ENCODE results near the gene MTHFD1L.

Gene MTHFD1L

GRCh38 chr6:151014404-151015100 is 149.1 kb downstream of the MTHFD1L start:
- Histone ChIP-seq H3K27me3 (ENCODE audit: control insufficient read depth, low read length) (no peaks in the 10 kb centered on the region), H3K4me2 (ENCODE audit: low read length) (no peak overlapping the region), H3K4me3 (ENCODE audit: low read length) (no peak overlapping the region), H3K79me2 (ENCODE audit: control insufficient read depth, low read length) (no peaks in the 10 kb centered on the region), H3K36me3 (ENCODE audit: control insufficient read depth, low read length) (peaks cover 79% of the 10 kb centered on the region), H4K20me1 (ENCODE audit: control insufficient read depth, insufficient read depth, low read depth, low read length) (peaks cover 2% of the 10 kb centered on the region; the same call in 1 of the 2 replicates), H3K27ac (ENCODE audit: low read depth, low read length) (no peak overlapping the region), H3K4me1 (ENCODE audit: control insufficient read depth, low read length) (no peaks in the 10 kb centered on the region), H3K9me3 (ENCODE audit: control insufficient read depth, insufficient read depth, low read length) (no peaks in the 10 kb centered on the region), H3K9me2 (replicated peaks; ENCODE audit: control insufficient read depth, low read length) (no peaks in the 10 kb centered on the region), H3F3A (ENCODE audit: control insufficient read depth, insufficient read depth) (peaks cover 6% of the 10 kb centered on the region; the same call in 1 of the 2 replicates)
- TF ChIP-seq EZH2phosphoT487 (IDR thresholded peaks at IDR 0.05; ENCODE audit: borderline replicate concordance, low read length) = no peak
- peak; percentile 92 for TF ChIP-seq CTCF (IDR thresholded peaks at IDR 0.05; ENCODE audit: low read depth, low read length, poor library complexity, severe bottlenecking)

- no peaks in the 10 kb centered on the region for H3K9me2 ChIP-seq (replicated peaks; ENCODE audit: control insufficient read depth, low read length)
- peaks cover 6% of the 10 kb centered on the region; the same call in 1 of the 2 replicates for H3F3A ChIP-seq (ENCODE audit: control insufficient read depth, insufficient read depth)
- no peak overlapping the region for H3K27ac ChIP-seq (ENCODE audit: low read depth, low read length)
- no peaks in the 10 kb centered on the region for H3K4me1 ChIP-seq (ENCODE audit: control insufficient read depth, low read length)
- peaks cover 79% of the 10 kb centered on the region for H3K36me3 ChIP-seq (ENCODE audit: control insufficient read depth, low read length)
- no peaks in the 10 kb centered on the region for H3K27me3 ChIP-seq (ENCODE audit: control insufficient read depth, low read length)
- H3K79me2 ChIP-seq (ENCODE audit: control insufficient read depth, low read length) = no peaks in the 10 kb centered on the region
- H3K9me3 ChIP-seq (ENCODE audit: control insufficient read depth, insufficient read depth, low read length) = no peaks in the 10 kb centered on the region
- H3K4me3 ChIP-seq (ENCODE audit: low read length) = no peak overlapping the region
- no peak for TF ChIP-seq EZH2phosphoT487 (IDR thresholded peaks at IDR 0.05; ENCODE audit: borderline replicate concordance, low read length)
- TF ChIP-seq CTCF (IDR thresholded peaks at IDR 0.05; ENCODE audit: low read depth, low read length, poor library complexity, severe bottlenecking) = no peak
- H4K20me1 ChIP-seq (ENCODE audit: control insufficient read depth, insufficient read depth, low read depth, low read length) = peaks cover 2% of the 10 kb centered on the region; the same call in 1 of the 2 replicates
- no peak overlapping the region for H3K4me2 ChIP-seq (ENCODE audit: low read length)
Observed at GRCh38 chr6:151015101-151015700, 149.7 kb downstream of the MTHFD1L start.

GRCh38 chr6:151016107-151016506 is 150.6 kb downstream of the MTHFD1L start:
- Histone ChIP-seq H4K20me1 (ENCODE audit: control insufficient read depth, insufficient read depth, low read depth, low read length) (peaks cover 2% of the 10 kb centered on the region; the same call in 1 of the 2 replicates), H3K4me3 (ENCODE audit: low read length) (no peak overlapping the region), H3K27me3 (ENCODE audit: control insufficient read depth, low read length) (no peaks in the 10 kb centered on the region), H3K4me1 (ENCODE audit: control insufficient read depth, low read length) (no peaks in the 10 kb centered on the region), H3K4me2 (ENCODE audit: low read length) (no peak overlapping the region), H3K36me3 (ENCODE audit: control insufficient read depth, low read length) (peaks cover 87% of the 10 kb centered on the region), H3K9me3 (ENCODE audit: control insufficient read depth, insufficient read depth, low read length) (no peaks in the 10 kb centered on the region), H3K9me2 (replicated peaks; ENCODE audit: control insufficient read depth, low read length) (no peaks in the 10 kb centered on the region), H3K27ac (ENCODE audit: low read depth, low read length) (no peak overlapping the region), H3F3A (ENCODE audit: control insufficient read depth, insufficient read depth) (peaks cover 6% of the 10 kb centered on the region; the same call in 1 of the 2 replicates), H3K79me2 (ENCODE audit: control insufficient read depth, low read length) (no peaks in the 10 kb centered on the region)
- no peak for TF ChIP-seq EZH2phosphoT487 (IDR thresholded peaks at IDR 0.05; ENCODE audit: borderline replicate concordance, low read length)
- TF ChIP-seq CTCF (IDR thresholded peaks at IDR 0.05; ENCODE audit: low read depth, low read length, poor library complexity, severe bottlenecking) = no peak

Data from DOHH2 (cell line).